ENCODE results near the gene MTHFD1L. TPM values are rescaled to one million over a fixed set of nuclear protein-coding genes. Genes with fewer than 3 reads are reported as not detected.
"Not testable (repeated sequence)": the region's sequence is repeated elsewhere in the genome, so short reads cannot be mapped to it uniquely, and the experiment has no call there.

The MTHFD1L gene
- polyA plus RNA-seq, 3 donors = 15.7 to 17.5 (median 16.3) TPM

DNA sequence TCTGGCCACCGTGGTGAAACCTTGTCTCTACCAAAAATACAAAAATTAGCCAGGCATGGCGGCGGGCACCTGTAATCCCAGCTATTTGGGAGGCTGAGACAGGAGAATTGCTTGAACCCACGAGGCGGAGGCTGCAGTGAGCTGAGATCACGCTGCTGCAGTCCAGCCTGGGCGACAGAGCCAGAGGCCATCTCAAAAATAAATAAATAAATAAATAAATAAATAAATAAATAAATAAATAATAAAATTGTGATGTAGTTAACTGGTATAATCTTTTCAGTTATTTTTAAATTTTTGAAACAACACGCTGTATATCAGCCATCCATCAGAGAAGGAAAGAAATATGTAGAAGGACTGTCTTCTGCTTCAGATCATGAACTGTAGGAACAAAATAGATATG, 221.6 kb downstream of the MTHFD1L start:
- not testable (repeated sequence) for DNase-seq (ENCODE audit: low read depth in 3 of 3, low spot score in 2 of 3)

GRCh38 chr6:151087861-151088598, 222.5 kb downstream of the MTHFD1L start:
- DNase-seq (ENCODE audit: low read depth in 3 of 3, low spot score in 2 of 3) = no peak

DNA sequence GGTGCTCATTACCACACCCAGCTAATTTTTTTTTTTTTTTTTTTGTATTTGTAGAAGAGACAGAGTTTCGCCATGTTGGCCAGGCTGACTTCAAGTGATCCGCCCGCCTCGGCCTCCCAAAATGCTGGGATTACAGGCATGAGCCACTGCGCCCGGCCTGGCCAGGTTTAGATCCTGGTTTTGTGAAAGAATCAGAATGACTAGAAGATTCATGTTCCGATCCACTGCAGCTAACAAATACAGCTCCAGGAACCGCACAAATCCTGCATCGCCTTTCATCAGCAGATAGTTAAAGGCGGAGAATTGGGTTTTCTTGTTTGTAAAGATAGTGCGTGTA, 223.1 kb downstream of the MTHFD1L start:
- DNase-seq (ENCODE audit: low read depth in 3 of 3, low spot score in 2 of 3) = no peak

DNA sequence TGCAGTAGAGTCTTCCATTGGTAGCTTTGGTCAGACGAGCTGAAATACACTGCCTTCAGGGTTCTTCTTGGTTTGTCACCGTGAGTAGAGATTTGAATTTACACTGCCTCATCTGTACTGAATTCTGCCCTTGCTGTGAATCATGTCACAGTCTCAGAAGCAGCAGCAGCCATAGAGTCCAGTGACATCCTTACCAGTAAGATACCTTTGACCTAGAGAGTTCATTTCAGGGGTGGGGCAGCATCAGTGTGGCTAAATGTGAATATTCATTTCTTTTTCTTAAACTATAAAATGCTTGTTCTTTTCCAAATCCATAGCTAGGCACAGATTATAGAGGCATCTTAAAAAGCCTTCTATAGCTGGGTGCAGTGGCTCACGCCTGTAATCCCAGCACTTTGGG, 223.5 kb downstream of the MTHFD1L start:
- no peak for DNase-seq (ENCODE audit: low read depth in 3 of 3, low spot score in 2 of 3)

DNA sequence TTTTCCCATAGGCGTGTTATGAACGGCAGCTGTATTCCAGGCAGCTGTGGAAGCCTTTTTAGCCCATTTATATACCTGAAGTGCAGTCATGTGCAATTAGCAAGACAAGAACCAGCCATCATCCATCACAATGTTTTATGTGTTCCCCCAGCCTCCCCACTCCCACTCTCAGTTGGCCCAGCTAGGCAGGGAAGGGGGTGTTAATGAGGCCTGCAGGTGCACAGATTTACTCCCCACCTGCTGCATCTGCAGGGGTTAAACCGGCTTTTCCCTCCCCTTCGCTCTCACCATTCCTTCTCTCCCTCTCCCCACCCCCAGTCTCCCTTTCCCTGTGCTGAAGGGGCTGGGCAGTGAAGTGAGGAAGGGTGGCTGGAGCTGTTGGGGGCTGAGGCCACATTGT, 224.5 kb downstream of the MTHFD1L start:
- DNase-seq (ENCODE audit: low read depth in 3 of 3, low spot score in 2 of 3) = peak in 1 of 3 donors; percentile 57

- DNase-seq (ENCODE audit: low read depth in 3 of 3, low spot score in 2 of 3) = no peak
Measured at GRCh38 chr6:151091571-151091970, 226.1 kb downstream of the MTHFD1L start.

DNA sequence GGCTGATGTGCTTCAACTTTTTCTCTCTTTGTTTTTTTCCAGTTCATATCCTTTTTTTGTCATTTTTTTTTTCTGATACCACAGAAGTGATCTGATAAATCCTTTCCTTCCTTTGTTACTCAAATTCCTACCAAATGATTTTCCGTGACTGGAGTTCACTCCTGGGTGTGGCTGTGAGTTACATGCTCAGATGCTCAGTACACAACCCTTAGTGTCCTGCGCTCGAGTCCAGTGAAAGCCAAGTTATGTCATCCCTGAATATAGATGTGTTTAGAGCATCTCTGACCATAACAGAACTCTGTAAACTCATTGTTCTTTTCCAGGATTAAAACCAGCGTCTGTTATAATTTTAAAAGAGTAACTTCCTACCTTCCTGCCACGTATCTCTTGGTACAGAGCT, 227.1 kb downstream of the MTHFD1L start:
- DNase-seq (ENCODE audit: low read depth in 3 of 3, low spot score in 2 of 3) = no peak

GRCh38 chr6:151093706-151094105, 228.2 kb downstream of the MTHFD1L start:
- DNase-seq (ENCODE audit: low read depth in 3 of 3, low spot score in 2 of 3) = no peak

DNA sequence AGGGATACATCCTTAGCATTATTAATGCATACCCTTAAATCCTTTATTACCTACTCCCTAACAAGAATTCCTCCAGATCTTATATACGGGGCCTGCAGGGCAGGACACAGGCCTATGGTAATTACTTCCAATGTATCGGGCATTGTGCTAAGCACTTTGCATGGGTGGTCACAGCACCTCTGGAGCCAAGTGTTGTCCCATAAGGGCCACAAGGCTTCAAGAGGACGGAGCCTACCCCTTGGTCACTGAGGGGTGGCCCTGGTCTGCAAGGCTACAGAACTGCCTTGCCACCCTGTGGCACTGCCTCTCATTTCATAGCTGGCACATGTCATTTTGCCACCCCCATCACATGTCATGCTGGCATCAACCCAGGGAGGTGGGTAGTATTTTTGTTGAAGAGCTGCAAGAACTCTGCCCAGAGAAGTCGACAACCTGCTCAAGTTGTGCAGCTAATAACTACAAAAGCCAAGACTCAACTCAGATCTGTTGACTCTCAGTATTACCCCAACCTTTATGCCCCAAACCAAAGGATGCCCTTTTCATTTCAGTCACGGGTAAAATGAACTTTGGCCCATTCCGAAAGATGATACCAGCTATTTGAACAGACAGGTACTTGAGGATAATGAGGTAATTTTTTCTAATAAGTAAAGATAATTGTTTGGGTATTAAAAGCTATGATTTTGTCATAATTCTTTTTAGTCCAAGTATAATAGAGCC, 230.2 kb downstream of the MTHFD1L start:
- DNase-seq (ENCODE audit: low read depth in 3 of 3, low spot score in 2 of 3) = no peak

- no peak for DNase-seq (ENCODE audit: low read depth in 3 of 3, low spot score in 2 of 3)
Measured at GRCh38 chr6:151096255-151096612, 230.7 kb downstream of the MTHFD1L start.

GRCh38 chr6:151096691-151097606, 231.4 kb downstream of the MTHFD1L start:
- DNase-seq (ENCODE audit: low read depth in 3 of 3, low spot score in 2 of 3) = no peak

GRCh38 chr6:151098166-151098565, 232.7 kb downstream of the MTHFD1L start:
- DNase-seq (ENCODE audit: low read depth in 3 of 3, low spot score in 2 of 3) = no peak

DNA sequence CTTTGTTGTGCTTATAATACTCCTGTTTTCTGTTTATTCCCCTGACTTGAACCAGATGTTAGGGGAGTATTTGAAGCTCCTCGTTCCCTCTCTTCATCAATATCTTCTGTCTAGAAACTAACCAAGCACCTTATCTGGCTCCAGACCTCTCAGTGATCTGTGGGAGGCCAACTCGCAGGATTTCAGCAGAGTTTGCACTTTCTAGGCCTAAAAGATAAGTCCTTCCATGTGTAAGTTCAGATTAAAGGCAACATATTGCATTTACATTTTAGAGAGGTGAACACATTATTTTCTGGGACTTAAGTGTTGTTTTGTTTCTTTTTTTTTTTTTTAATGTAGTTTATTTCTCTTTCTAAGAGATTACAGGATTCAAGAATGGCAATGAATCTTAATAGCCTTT, 234.8 kb downstream of the MTHFD1L start:
- no peak for DNase-seq (ENCODE audit: low read depth in 3 of 3, low spot score in 2 of 3)

- no peak for DNase-seq (ENCODE audit: low read depth in 3 of 3, low spot score in 2 of 3)
Measured at GRCh38 chr6:151101161-151101815, 235.8 kb downstream of the MTHFD1L start.

GRCh38 chr6:151101816-151102694, 236.6 kb downstream of the MTHFD1L start:
- DNase-seq (ENCODE audit: low read depth in 3 of 3, low spot score in 2 of 3) = no peak

- DNase-seq (ENCODE audit: low read depth in 3 of 3, low spot score in 2 of 3) = no peak
Measured at GRCh38 chr6:151103266-151103665, 237.8 kb downstream of the MTHFD1L start.

GRCh38 chr6:151107897-151108427, 242.5 kb downstream of the MTHFD1L start:
- no peak for DNase-seq (ENCODE audit: low read depth in 3 of 3, low spot score in 2 of 3)

DNA sequence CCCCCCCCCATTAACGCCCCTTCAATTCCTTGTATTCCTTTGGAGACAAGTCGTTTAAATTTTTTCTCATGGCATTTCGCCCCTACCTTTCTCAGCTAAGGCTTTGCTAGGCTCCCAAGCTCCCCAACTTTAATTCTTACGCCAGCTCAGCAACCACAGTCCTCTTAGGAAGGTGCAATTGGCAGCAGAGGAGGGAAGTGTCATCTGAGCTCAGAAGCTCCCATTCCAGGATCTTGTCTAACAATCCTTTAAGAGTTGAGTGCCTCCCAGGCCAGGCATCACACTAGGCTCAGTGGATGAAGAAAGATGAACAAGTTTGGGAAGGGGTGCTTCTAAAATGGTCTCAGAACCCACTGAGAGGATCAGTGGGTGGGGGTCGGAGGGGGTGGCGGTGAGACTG, 243.0 kb downstream of the MTHFD1L start:
- DNase-seq (ENCODE audit: low read depth in 3 of 3, low spot score in 2 of 3) = no peak

DNA sequence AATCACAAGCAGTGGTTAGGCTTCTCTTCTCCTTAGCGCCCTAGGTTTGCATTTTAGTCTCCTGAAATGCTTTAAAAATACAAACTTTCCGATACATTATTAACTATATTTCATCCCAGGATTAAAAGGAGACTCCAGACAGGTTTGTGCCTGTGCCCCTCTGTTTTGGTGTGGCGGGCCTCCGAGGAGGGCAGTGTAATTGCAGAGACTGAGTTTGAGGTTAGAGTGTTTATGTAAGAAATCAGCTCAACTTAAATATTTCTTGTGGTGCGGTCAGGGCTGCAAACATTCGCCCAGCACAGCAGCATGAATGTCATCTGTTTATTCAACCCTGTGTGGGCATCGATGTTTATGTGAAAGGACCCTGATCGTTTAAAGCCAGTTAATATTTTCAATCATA, 243.9 kb downstream of the MTHFD1L start:
- no peak for DNase-seq (ENCODE audit: low read depth in 3 of 3, low spot score in 2 of 3)

Data from right renal cortex interstitium (tissue), 3 donors.